Vagina (tissue), 2 donors: ENCODE results near the gene TIAM2.

Experiments used
- POLR2A ChIP-seq, 2 donors: fragments of 450-650 bp; IDR thresholded peaks; one replicate each; pipeline ENCODE4 v1.6.1; 2017; ENCODE audit warnings: antibody characterized with exemption in 2 of 2, mild to moderate bottlenecking in 2 of 2, moderate library complexity in 2 of 2
- POLR2AphosphoS5 ChIP-seq, 2 donors: sonication (generic); formaldehyde crosslinking; IDR thresholded peaks; one replicate each; pipeline ENCODE4 v1.9.0; 2017; ENCODE audit warnings: antibody characterized with exemption in 2 of 2, mild to moderate bottlenecking in 2 of 2, low read depth in 1 of 2; ENCODE audit not compliant: insufficient read depth in 1 of 2
- TF ChIP-seq, protein P1 (sequence below), 3 experiments: fragments of 450-650 bp in 2 of 3; fragments of 200-600 bp in 1 of 3; sonication (generic) in 1 of 3; IDR thresholded peaks; one replicate each; pipeline ENCODE4 v1.5.1; 2017 to 2019; ENCODE audit warnings: antibody characterized with exemption in 3 of 3, mild to moderate bottlenecking in 2 of 3, moderate library complexity in 2 of 3

DNA sequence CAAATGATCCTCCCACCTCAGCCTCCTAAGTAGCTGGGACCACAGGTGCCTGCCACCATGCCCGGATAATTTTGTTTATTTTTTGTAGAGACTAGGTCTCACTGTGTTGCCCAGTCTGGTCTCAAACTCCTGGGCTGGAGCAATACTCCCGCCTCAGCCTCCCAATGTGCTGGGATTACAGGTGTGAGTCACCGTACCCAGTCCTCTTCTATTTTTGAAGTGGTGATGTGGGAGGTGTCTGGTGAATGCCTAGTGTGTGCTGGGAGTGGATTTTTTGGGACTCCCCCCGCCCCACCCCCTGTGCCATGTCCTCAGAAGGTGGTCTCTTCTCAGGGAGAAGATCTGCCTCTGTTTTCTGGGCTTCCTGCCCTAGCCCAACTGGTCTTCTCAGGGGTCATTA, 220.8 kb downstream of the TIAM2 start:
- TF ChIP-seq, protein P1, sequence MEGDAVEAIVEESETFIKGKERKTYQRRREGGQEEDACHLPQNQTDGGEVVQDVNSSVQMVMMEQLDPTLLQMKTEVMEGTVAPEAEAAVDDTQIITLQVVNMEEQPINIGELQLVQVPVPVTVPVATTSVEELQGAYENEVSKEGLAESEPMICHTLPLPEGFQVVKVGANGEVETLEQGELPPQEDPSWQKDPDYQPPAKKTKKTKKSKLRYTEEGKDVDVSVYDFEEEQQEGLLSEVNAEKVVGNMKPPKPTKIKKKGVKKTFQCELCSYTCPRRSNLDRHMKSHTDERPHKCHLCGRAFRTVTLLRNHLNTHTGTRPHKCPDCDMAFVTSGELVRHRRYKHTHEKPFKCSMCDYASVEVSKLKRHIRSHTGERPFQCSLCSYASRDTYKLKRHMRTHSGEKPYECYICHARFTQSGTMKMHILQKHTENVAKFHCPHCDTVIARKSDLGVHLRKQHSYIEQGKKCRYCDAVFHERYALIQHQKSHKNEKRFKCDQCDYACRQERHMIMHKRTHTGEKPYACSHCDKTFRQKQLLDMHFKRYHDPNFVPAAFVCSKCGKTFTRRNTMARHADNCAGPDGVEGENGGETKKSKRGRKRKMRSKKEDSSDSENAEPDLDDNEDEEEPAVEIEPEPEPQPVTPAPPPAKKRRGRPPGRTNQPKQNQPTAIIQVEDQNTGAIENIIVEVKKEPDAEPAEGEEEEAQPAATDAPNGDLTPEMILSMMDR (IDR thresholded peaks at IDR 0.05) = no peak
- TF ChIP-seq POLR2A (IDR thresholded peaks at IDR 0.05) (no peak), POLR2AphosphoS5 (IDR thresholded peaks at IDR 0.05; ENCODE audit: insufficient read depth in 1 of 2, low read depth in 1 of 2) (no peak)
